Neutrophil (primary cell): ENCODE measurements around the gene NDUFB10.

ENCODE experiments used
- H3K27ac ChIP-seq: fragments of 200-600 bp; sonication (generic); 2 replicates; pipeline ENCODE4 v1.5.1; 2016; ENCODE audit warnings: mild to moderate bottlenecking, moderate library complexity
- H3K27me3 ChIP-seq: fragments of 200-600 bp; sonication (generic); 2 replicates; pipeline ENCODE4 v1.6.0; 2016; ENCODE audit warnings: mild to moderate bottlenecking
- H3K36me3 ChIP-seq: fragments of 200-600 bp; sonication (generic); 2 replicates; pipeline ENCODE4 v1.5.1; 2017
- H3K4me1 ChIP-seq, 2 experiments: fragments of 200-600 bp in 1 of 2; sonication (generic) in 1 of 2; 1 replicate in 1 of 2; 2 replicates in 1 of 2; pipeline versions ENCODE4 v1.5.1 to v1.6.1; 2013 to 2016; ENCODE audit warnings: low read depth in 1 of 2, low read length in 1 of 2, mild to moderate bottlenecking in 1 of 2, moderate library complexity in 1 of 2; ENCODE audit not compliant: control insufficient read depth in 1 of 2, insufficient read depth in 1 of 2
- H3K4me3 ChIP-seq, 2 experiments: fragments of 200-600 bp in 1 of 2; sonication (generic) in 1 of 2; 1 replicate in 1 of 2; 2 replicates in 1 of 2; pipeline ENCODE4 v1.5.1; 2013 to 2016; ENCODE audit warnings: low read depth in 1 of 2, low read length in 1 of 2, mild to moderate bottlenecking in 1 of 2, moderate library complexity in 1 of 2
- H3K9me3 ChIP-seq: fragments of 200-600 bp; sonication (generic); 2 replicates; pipeline ENCODE4 v1.5.1; 2016
- CTCF ChIP-seq: fragments of 200-600 bp; sonication (generic); IDR thresholded peaks from 2 replicates; pipeline ENCODE4 v1.5.1; 2016; ENCODE audit warnings: antibody characterized with exemption

The NDUFB10 gene

GRCh38 chr16:1942047-1942809, 17.1 kb upstream of the NDUFB10 start:
- Histone ChIP-seq H3K4me1 (peaks cover 52 to 59% of the 10 kb centered on the region in 2 experiments), H3K9me3 (no peaks in the 10 kb centered on the region), H3K27me3 (no peaks in the 10 kb centered on the region), H3K36me3 (peaks cover 45% of the 10 kb centered on the region), H3K4me3 (peak overlapping the region; percentile 75 to 96), H3K27ac (peak overlapping the region; percentile 99)
- no peak for TF ChIP-seq CTCF

- H3K27me3 ChIP-seq, result no peaks in the 10 kb centered on the region
- peaks cover 44 to 50% of the 10 kb centered on the region in 2 experiments for H3K4me1 ChIP-seq
- peaks cover 37% of the 10 kb centered on the region for H3K36me3 ChIP-seq
- peak within 1 kb of the TSS; percentile 99 for H3K27ac ChIP-seq
- peak; percentile 53 for TF ChIP-seq CTCF
- peak within 1 kb of the TSS; percentile 75 to 96 for H3K4me3 ChIP-seq
- no peaks in the 10 kb centered on the region for H3K9me3 ChIP-seq
Measured at GRCh38 chr16:1942810-1943726, 16.3 kb upstream of the NDUFB10 start, which contains the start of gene MSRB1. Gene MSRB1 (minus strand): TSS chr16:1943199. CDS start chr16:1943156, 43 bp downstream.

GRCh38 chr16:1944612-1945199, 14.6 kb upstream of the NDUFB10 start:
- Histone ChIP-seq H3K4me3 (no peak overlapping the region), H3K27ac (no peak overlapping the region), H3K36me3 (peaks cover 21% of the 10 kb centered on the region), H3K9me3 (no peaks in the 10 kb centered on the region), H3K4me1 (peaks cover 27 to 34% of the 10 kb centered on the region in 2 experiments), H3K27me3 (no peaks in the 10 kb centered on the region)
- no peak for TF ChIP-seq CTCF

GRCh38 chr16:1945559-1946391, 13.6 kb upstream of the NDUFB10 start:
- Histone ChIP-seq H3K27ac (no peak overlapping the region), H3K27me3 (no peaks in the 10 kb centered on the region), H3K4me3 (no peak overlapping the region), H3K4me1 (peaks cover 17 to 23% of the 10 kb centered on the region in 2 experiments), H3K36me3 (peaks cover 10% of the 10 kb centered on the region), H3K9me3 (no peaks in the 10 kb centered on the region)
- TF ChIP-seq CTCF, result no peak
